HFFc6 (cell line): Measurements from ENCODE around the gene ARHGAP40. TPM values are rescaled to one million over a fixed set of nuclear protein-coding genes. Genes with fewer than 3 reads are reported as not detected.

ENCODE experiments used
- DNase-seq: peaks from one replicate; pipeline ENCODE4 v3.0.0-alpha.2; 2018
- H3K27ac Mint-ChIP-seq: 2 replicates; pipeline ENCODE4 v1.8.0; 2020; ENCODE audit warnings: mild to moderate bottlenecking, mixed read lengths
- H3K27me3 Mint-ChIP-seq: 2 replicates; pipeline ENCODE4 v1.8.0; 2021; ENCODE audit warnings: mild to moderate bottlenecking, moderate library complexity, mixed read lengths; ENCODE audit not compliant: insufficient read depth
- H3K36me3 Mint-ChIP-seq: 2 replicates; pipeline ENCODE4 v1.8.0; 2021; ENCODE audit warnings: low read depth, mixed read lengths
- H3K4me1 Mint-ChIP-seq: 2 replicates; pipeline ENCODE4 v1.8.0; 2020; ENCODE audit warnings: low read depth, mixed read lengths
- H3K4me3 Mint-ChIP-seq: 2 replicates; pipeline ENCODE4 v1.8.0; 2020; ENCODE audit warnings: mild to moderate bottlenecking, moderate library complexity, mixed read lengths
- H3K9me3 Mint-ChIP-seq: 2 replicates; pipeline ENCODE4 v1.8.0; 2020; ENCODE audit warnings: mild to moderate bottlenecking, mixed read lengths
- CTCF ChIP-seq: fragments of 200-600 bp; sonication (generic); IDR thresholded peaks from 2 replicates; pipeline ENCODE4 v1.5.0; 2021; ENCODE audit warnings: antibody characterized with exemption, mild to moderate bottlenecking
- total RNA-seq, 6 experiments: library from RNA; stranded (reverse); fragmentation: NEBNext Ultra II Directional; extraction: Animal tissue kit (Norgen Biotek cat#: 25700); gene quantifications; 2 replicates in 1 of 6; 3 replicates in 5 of 6; pipeline ENCODE4 v1.2.3, GENCODE V29; 2021

Gene ARHGAP40
- total RNA-seq, 6 experiments from 2014 or later, result 0.09 to 0.75 (median 0.48) TPM; not detected in 1

- Mint-ChIP-seq H3K27me3 (peaks cover 12% of the 10 kb centered on the region), H3K36me3 (no peaks in the 10 kb centered on the region), H3K4me1 (peaks cover 27% of the 10 kb centered on the region), H3K9me3 (no peaks in the 10 kb centered on the region), H3K4me3 (no peak overlapping the region), H3K27ac (no peak overlapping the region)
- DNase-seq, result no peak
- no peak for TF ChIP-seq CTCF
These were observed 6.6 kb downstream of the ARHGAP40 start for GRCh38 chr20:38608188-38608587.

GRCh38 chr20:38609815-38610214, 8.2 kb downstream of the ARHGAP40 start:
- H3K27ac Mint-ChIP-seq, result no peak overlapping the region
- no peak for DNase-seq
- H3K27me3 Mint-ChIP-seq, result peaks cover 11% of the 10 kb centered on the region
- H3K9me3 Mint-ChIP-seq, result no peaks in the 10 kb centered on the region
- TF ChIP-seq CTCF, result no peak
- H3K4me3 Mint-ChIP-seq, result no peak overlapping the region; the same call in 1 of the 2 replicates
- H3K4me1 Mint-ChIP-seq, result peaks cover 24% of the 10 kb centered on the region
- no peaks in the 10 kb centered on the region for H3K36me3 Mint-ChIP-seq

GRCh38 chr20:38610521-38610920, 8.9 kb downstream of the ARHGAP40 start:
- Mint-ChIP-seq H3K9me3 (no peaks in the 10 kb centered on the region), H3K36me3 (no peaks in the 10 kb centered on the region), H3K4me3 (peak overlapping the region; percentile 21; the same call in 1 of the 2 replicates), H3K27ac (peak overlapping the region; percentile 10; the same call in 1 of the 2 replicates), H3K4me1 (peaks cover 17% of the 10 kb centered on the region), H3K27me3 (peaks cover 11% of the 10 kb centered on the region)
- peak; percentile 37 for DNase-seq
- no peak for TF ChIP-seq CTCF

- Mint-ChIP-seq H3K9me3 (no peaks in the 10 kb centered on the region), H3K4me1 (peaks cover 28% of the 10 kb centered on the region), H3K27me3 (peaks cover 6% of the 10 kb centered on the region; the same call in 1 of the 2 replicates), H3K4me3 (no peak overlapping the region), H3K36me3 (no peaks in the 10 kb centered on the region), H3K27ac (no peak overlapping the region; the same call in 1 of the 2 replicates)
- no peak for TF ChIP-seq CTCF
- DNase-seq, result no peak
These were observed 11.3 kb downstream of the ARHGAP40 start for GRCh38 chr20:38612751-38613515.

- TF ChIP-seq CTCF, result no peak
- no peak overlapping the region for H3K4me3 Mint-ChIP-seq
- peaks cover 20% of the 10 kb centered on the region for H3K4me1 Mint-ChIP-seq
- H3K27ac Mint-ChIP-seq, result no peak overlapping the region
- no peaks in the 10 kb centered on the region for H3K36me3 Mint-ChIP-seq
- H3K27me3 Mint-ChIP-seq, result peaks cover 7% of the 10 kb centered on the region
- no peaks in the 10 kb centered on the region for H3K9me3 Mint-ChIP-seq
- DNase-seq, result no peak
These were observed 13.7 kb downstream of the ARHGAP40 start for GRCh38 chr20:38615283-38615682.
